GM21381 (cell line): Measurements from ENCODE around the gene BICDL1.
"Not testable (repeated sequence)": the region's sequence is repeated elsewhere in the genome, so short reads cannot be mapped to it uniquely, and the experiment has no call there.

Experiments
- ATAC-seq: cut with Tn5 transposase; IDR thresholded peaks from one replicate; pipeline ENCODE4 v1.9.1; 2021; ENCODE audit warnings: mild to moderate bottlenecking, moderate library complexity; ENCODE audit not compliant: unreplicated experiment

BICDL1 gene, protein sequence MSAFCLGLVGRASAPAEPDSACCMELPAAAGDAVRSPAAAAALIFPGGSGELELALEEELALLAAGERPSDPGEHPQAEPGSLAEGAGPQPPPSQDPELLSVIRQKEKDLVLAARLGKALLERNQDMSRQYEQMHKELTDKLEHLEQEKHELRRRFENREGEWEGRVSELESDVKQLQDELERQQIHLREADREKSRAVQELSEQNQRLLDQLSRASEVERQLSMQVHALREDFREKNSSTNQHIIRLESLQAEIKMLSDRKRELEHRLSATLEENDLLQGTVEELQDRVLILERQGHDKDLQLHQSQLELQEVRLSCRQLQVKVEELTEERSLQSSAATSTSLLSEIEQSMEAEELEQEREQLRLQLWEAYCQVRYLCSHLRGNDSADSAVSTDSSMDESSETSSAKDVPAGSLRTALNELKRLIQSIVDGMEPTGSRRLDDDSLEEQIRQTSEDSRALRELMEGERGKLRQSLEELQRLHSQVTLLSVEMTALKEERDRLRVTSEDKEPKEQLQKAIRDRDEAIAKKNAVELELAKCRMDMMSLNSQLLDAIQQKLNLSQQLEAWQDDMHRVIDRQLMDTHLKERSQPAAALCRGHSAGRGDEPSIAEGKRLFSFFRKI

DNA sequence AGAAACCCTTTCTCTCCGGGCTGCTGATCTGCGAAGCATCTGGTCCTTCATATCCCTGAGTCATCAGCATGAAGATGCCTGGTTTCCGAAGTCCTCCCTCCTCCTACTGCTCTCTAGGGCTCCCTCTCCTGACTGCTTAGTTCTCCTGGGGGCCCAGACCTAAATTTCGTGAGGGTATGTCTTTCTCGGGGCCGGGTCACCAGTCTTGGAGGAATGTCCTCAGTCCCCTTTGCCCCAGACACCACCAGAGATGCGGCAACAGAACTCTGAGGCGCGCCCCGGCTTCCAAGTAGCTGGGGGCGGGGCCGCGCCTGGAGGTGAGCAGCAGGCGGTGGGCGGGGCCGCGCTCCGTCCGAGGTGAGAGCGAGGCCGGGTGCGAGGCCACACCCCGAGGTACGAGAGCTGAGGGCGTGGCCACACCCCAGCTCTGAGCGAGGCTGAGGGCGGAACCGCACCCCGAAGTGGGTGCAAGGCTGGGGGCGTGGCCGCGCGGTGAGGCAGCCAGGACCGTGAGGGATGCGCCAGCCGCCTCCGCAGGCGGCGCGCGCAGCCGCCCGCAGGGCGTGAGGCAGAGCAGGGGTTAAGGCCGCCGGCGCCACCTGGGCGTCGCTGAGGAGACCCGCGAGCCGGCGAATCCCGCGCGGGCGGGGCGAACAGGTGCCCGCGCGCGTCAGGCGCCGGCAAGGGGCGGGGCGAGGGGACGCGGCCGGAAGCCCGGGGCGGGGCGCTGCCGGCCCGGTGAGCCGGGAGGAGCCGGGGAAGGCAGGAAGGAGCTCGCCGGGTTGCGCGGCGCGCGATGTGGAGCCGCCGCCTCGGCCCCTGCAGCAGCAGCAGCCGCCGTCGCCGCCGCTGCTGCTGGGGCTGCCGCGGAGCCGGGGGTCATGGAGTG, at the start of gene BICDL1:
Gene BICDL1 (plus strand): TSS at position 765 of the 889 bp plus-strand sequence. CDS start 633 bp downstream, outside the sequence.
- ATAC-seq = peak; percentile 81

DNA sequence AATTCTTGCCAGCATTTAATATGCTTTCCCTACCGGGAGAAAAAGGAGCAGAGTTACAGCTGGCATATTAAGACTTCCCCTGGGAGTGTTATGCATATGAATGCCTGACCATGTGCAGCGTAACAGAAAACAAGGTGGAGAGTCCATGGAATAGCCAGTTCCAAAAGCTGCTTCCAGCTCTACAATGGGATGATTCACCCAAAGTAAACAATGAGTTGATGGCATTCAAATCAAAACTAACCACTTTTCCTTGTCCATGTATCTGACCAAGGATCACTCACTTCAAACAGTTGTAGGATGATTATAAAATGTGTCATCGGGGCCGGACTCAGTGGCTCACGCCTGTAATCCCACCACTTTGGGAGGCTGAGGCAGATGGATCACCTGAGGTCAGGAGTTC, 48.1 kb upstream of the BICDL1 start:
- ATAC-seq = no peak

DNA sequence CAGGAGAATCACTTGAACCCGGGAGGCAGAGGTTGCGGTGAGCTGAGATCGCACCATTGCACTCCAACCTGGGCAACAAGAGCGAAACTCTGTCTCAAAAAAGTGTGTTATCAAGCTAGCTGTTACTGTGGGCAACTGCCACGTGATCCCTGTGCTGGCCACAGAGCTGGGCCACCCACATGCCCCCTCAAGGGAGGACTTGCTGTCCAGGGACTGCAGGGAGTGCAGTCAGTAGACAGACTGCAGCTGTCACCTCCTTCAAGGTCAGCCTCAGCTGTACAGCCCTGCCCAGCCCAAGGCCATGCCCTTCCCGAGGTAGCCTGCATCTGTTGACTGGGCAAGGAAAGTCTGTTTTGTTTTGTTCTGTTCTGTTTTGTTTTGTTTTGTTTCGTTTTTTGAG, 46.6 kb upstream of the BICDL1 start:
- ATAC-seq = no peak

DNA sequence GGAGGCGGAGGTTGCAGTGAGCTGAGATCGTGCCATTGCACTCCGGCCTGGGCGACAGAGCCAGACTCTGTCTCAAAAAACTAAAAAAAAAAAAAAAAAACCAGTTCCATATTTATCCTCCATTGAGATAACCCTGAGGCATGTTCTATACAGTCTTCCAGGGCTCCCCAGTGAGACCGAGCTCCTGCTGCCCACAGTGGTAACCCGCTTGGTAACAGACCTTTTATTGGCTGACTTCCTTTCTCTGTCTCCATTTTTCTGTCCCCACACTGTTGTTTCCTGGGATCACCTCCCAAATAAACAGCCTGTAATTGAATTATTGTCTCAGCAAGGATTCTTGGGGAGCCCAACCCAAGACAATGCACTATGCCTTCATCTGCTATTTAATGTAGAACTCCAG, 42.8 kb upstream of the BICDL1 start:
- no peak for ATAC-seq

DNA sequence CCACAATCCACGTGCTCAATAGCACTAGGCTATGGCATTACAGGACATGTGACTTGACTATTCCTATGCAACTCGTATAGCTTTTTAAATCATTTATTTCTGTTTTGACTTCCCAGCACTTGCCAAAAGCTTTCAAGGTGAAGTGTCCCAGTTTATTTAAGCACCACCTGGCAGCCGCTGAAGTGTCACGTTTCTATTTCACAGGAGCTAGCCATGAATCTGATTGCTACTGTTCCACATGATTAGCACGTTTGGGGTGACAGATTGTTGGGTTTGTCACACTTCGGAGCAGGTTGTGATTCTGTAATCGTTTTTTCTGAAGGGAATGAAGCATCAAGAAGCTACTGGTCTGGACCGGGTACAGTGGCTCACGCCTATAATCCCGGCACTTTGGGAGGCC, 39.9 kb upstream of the BICDL1 start:
- no peak for ATAC-seq

DNA sequence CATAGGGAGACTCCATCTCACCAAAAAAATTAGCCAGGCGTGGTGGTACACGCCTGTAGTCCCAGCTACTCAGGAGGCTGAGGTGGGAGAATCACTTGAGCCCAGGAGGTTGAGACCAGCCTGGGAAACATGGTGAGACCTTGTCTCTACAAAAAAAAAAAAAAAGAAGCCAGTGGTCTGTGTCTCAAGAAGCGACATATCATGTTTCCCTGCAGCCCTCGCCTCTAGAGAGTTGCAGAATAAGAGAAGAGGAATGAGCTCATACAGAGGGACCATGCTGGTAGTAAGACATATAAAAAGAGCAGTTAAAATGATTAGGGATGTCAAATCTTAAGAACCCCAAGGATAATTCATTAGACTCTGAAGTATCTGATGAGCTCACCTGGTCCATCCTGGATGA, 39.4 kb upstream of the BICDL1 start:
- no peak for ATAC-seq

DNA sequence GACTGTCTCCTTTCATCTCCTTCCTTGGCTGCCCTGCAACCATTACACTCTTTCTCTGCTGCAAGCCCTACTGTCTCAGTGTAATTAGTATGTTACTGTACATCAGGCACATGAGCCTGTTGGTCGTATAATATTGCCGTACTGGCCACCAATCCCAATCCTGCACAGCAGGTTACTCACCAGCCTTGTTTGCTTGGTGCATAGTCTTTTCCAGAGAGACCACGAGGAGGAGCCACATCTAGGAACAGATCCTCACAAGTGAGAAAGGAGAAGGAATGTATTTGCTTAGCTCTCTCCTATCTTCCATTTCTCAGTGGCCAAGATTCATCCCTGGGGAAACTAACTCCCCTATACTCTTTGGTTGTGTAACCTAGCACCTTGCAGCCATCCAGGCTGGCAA, 33.0 kb upstream of the BICDL1 start:
- ATAC-seq = no peak

DNA sequence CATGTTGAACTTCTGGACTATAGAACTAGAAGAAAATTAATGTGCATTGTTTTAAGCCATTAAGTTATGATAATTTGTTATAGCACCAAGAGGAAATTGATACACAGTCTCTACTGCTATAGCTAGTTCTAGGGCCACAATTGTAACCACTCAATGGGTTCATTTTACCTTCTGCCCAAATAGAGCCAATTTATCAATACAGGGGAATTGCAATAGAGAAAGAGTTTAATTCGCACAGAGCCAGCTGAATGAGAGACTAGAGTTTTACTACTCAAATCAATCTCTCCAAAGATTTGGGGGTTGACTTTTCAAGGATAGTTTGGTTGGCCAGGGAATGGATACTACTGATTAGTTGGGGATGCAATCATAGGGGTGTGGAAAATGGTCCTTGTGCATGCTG, 31.9 kb upstream of the BICDL1 start:
- no peak for ATAC-seq

DNA sequence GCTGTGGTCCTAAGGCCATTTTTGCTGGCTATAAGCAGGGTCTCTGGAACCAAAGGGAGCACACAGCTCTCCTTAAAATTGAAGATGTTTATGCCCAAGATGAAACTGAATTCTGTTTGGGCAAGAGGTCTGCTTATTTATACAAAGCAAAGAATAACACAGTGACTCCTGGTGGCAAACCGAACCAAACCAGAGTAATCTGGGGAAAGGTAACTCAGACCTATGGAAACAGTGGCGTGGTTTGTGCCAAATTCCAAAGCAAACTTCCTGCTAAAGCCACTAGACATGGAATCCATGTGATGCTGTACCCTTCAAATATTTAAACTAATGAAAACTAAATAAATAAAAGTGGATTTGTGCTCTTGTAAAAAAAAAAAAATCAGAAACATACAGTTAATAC, 29.6 kb upstream of the BICDL1 start:
- ATAC-seq = no peak

DNA sequence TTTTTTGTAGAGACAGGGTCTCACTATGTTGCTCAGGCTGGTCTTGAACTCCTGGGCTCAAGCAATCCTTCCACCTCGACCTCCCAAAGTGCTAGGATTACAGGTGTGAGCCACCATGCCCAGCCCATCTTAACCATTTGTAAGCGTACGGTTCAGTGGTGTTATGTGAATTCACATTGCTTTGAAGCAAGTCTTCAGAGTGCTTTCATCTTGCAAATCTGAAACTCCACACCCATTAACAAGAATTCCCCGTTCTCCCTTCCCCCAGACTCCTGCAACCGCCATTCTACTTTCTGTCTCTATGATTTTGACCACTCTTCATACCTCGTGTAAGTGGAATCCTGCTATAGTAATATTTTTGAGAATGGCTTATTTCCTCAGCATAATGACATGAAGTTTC, 24.9 kb upstream of the BICDL1 start:
- no peak for ATAC-seq

DNA sequence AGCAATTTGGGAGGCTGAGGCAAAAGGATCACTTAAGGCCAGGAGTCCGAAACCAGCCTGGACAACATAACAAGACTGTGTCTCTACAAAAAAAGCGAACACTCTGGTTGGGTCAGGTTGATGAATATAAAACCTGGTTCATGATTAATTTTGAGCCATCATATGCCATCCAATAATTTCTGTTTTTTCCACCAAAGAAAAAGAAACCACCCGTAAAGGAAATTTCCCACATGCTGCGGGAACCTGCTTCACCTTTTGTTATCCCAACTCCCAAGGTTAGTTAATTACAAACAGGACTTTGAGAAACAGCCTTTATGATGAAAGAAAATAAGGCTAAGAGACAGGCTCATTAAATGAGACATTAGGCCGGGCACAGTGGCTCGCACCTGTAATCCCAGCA, 24.1 kb upstream of the BICDL1 start:
- ATAC-seq = no peak

DNA sequence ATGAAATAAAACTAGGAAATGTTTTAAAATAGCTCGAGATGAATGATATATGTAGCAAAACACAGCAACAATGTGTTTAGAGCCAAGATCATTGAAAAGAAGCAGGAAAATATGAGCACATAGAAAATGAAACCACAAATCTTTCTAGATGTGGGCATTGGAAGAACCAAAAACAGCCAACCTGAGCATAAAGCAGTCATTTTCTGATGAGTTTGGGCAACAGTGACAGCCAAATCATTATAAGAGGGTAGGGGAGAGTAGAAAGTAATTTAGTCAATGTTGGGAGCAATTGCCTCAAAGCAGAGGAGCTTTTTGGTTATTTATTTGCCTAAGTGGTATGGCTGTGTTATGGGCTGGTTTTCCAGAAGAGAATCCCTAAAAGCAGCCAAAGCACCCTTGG, 8.8 kb upstream of the BICDL1 start:
- no peak for ATAC-seq

DNA sequence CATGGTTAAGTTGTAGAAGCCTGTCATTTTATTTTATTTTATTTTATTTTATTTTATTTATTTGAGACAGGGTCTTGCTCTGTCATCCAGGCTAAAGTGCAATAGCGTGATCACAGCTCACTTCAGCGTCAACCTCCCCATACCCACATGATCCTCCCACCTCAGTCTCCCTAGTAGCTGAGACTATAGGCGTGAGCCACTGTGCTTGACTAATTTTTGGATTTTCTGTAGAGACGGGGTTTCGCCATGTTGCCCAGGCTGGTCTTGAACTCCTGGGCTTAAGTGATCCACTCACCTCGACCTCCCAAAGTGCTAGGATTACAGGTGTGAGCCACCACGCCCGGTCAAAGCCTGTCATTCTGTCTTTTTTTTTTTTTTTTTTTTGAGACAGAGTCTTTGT, 8.3 kb upstream of the BICDL1 start:
- not testable (repeated sequence) for ATAC-seq

DNA sequence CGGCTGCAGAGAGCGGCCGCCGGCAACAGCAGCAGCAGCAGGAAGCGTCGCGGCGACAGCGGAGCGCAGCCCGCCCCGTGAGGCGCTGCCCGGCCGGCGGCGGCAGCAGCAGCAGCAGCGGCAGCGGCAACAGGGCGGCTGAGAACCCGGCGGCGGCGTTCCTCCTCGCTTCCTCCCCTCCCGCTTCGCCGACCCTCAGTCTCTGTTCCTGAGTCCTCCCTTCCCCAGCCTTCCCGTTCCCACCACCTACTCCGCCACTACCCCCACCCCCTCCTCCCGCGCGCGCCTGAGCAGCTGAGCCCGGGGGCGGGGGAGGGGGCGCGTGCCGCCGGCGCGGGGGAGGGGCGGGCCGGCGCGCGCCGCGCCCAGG, 310 bp downstream of the BICDL1 start:
- peak; percentile 2 for ATAC-seq

DNA sequence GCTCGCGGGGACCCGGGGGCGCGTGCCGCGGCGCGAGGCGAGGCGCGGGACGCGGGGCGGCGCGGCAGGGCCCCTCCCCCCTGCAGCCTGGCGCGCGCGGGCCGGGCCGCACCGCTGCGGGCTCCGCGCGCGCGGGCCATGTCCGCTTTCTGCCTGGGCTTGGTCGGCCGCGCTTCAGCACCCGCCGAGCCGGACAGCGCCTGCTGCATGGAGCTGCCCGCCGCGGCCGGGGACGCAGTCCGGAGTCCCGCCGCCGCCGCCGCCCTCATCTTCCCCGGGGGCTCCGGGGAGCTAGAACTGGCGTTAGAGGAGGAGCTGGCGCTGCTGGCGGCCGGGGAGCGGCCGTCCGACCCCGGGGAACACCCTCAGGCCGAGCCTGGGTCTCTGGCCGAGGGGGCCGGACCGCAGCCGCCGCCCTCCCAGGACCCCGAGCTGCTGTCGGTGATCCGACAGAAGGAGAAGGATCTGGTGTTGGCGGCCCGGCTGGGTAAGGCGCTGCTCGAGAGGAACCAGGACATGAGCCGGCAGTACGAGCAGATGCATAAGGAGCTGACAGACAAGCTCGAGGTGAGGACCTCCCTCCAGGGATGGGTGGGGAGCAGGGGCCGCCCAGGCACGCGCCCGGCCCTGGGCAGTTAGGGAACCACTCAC, 820 bp downstream of the BICDL1 start:
- peak; percentile 35 for ATAC-seq

DNA sequence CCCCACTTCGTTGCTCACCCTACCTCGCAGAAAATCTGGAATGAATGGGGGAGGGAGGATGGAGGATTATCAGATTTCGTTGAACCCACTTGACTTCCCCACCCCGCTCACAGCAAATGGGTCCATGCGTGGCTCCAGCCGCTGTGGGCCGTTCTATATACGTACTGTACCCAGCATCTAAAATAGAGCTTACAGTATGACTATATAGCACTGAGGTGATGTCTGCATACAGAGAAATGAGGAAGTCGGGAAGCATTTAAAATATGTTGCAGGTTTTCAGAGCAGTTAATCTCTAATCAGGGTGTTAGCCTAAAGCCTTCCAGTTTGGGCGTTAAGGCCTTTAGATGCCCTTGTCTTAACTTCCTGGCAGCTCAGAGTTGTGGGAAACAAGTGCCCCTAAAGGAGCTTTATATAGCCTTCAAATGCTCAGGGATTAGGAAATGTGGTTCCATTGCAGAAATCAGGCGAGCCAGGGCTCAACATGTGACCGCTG, 1.4 kb downstream of the BICDL1 start:
- no peak for ATAC-seq

DNA sequence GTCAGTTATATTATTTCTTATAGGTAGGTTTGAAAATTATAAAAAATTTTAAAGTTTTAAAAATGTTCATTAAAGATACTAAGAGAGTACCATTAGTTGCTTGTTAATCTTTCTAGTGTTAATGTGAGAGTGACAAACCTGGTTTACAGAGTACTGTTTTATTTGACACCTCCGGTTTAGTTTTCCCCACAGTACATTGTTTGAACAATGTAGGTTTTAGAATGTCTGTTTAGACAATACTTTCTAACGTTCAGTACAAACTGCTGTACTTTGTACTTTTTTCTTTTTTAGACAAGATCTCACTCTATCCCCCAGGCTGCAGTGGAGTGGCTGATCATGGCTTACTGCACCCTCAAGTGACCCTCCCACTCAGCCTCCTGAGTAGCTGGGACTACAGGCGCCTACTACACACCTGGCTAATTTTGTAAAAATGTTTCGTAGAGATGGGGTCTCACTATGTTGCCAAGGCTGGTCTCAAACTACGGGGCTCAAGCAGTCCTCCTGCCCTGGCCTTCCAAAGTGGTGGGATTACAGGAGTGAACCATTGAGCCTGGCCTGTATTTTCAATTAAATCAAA, 3.2 kb downstream of the BICDL1 start:
- no peak for ATAC-seq

DNA sequence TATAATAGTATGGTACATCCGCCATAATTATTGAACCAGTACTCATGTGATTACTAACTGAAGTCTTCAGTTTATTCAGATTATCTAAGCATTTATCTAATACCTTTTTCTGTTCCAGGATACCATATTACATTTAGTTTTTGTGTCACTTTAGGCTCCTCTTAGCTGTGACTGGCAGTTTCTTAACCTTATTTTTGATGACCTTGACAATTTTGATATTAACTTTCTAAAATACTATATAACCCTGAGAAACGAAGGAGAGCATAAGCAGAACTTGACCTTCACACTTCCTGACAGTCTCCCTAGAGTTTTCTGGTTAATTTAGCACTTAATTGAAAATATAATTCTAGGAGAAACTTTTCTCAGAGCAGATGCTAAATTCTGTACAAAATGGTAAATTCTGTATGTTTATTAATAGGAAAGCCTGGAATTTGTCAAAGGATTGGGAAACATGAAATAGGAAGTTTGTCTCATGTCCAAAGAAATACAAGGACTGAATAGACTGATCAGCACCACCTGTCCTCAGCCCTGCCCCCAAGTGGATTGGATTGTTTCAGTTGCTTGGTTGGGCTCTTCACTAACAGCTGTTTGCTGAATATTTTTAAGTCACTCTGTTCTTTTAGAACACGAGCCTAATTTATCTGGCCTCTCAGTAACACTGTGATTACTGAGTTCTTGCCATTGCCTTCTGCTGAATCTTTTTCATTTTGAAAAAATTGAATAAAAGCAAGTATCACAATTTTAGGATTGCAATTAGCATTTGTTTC, 6.0 kb downstream of the BICDL1 start:
- ATAC-seq = no peak

DNA sequence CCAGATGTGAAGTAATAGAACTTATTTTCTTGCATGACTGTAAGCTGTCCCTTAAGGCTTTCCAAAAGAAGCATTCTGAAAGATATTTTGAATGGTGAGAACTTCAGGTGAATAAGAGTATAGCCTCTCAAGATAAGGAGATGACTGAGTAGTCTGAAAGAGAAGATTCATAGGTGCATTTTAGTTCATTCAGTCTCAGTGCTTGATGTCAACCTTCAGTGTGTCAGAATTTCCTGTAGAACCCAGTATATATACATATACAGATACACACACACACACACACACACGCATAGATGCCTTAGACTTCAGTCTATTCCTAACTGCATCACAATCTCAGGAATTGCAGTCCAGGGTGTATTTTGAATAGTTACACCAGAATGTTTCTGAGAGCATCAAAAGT, 7.4 kb downstream of the BICDL1 start:
- no peak for ATAC-seq
